Esophagus muscularis mucosa (tissue), 4 donors: ENCODE data around the gene VPS13D.

Source experiments
- CTCF ChIP-seq, 3 experiments: fragments of 200-600 bp in 2 of 3; fragments of 450-650 bp in 1 of 3; sonication (generic) in 2 of 3; IDR thresholded peaks; one replicate each; pipeline ENCODE4 v1.5.1; 2017 to 2019; ENCODE audit warnings: antibody characterized with exemption in 3 of 3, mild to moderate bottlenecking in 2 of 3, moderate library complexity in 1 of 3
- EP300 ChIP-seq: sonication (generic); formaldehyde crosslinking; IDR thresholded peaks from one replicate; pipeline ENCODE4 v1.6.1; 2017; ENCODE audit warnings: antibody characterized with exemption
- POLR2A ChIP-seq: fragments of 450-650 bp; IDR thresholded peaks from one replicate; pipeline ENCODE4 v1.6.1; 2017; ENCODE audit warnings: antibody characterized with exemption, moderate library complexity, mild to moderate bottlenecking, low read depth
- POLR2AphosphoS5 ChIP-seq, 2 donors: sonication (generic); formaldehyde crosslinking; IDR thresholded peaks; one replicate each; pipeline ENCODE4 v1.6.1; 2017; ENCODE audit warnings: antibody characterized with exemption in 2 of 2

GRCh38 chr1:12189328-12189682 is 40.5 kb upstream of the VPS13D start:
- no peak for TF ChIP-seq POLR2A
- TF ChIP-seq POLR2AphosphoS5 (IDR thresholded peaks at IDR 0.05) = no peak
- TF ChIP-seq CTCF (IDR thresholded peaks at IDR 0.05) = no peak
- no peak for TF ChIP-seq EP300
